ENCODE data around the gene LAGE3.

- TF ChIP-seq CTCF (IDR thresholded peaks at IDR 0.05) = no peak
- no peak for TF ChIP-seq POLR2A (IDR thresholded peaks at IDR 0.05)
- TF ChIP-seq EP300 (IDR thresholded peaks at IDR 0.05) = no peak
These were observed 6.3 kb upstream of the LAGE3 start for GRCh38 chrX:154485150-154486051.

All from ovary (tissue), 3 donors.